MM.1S (cell line): ENCODE results near the gene WDR90.

ENCODE experiments used
- EZH2 ChIP-seq: fragments of 300-600 bp; sonication (generic); optimal IDR thresholded peaks from 2 replicates; pipeline ENCODE3; 2017; ENCODE audit warnings: low read depth, mild to moderate bottlenecking, antibody characterized with exemption, low read length, mixed read lengths
- EZH2phosphoT487 ChIP-seq: fragments of 300-600 bp; sonication (generic); IDR thresholded peaks from 2 replicates; pipeline ENCODE4 v1.6.1; 2018; ENCODE audit warnings: antibody characterized with exemption, low read length
- TF ChIP-seq, protein P1 (sequence below): fragments of 300-600 bp; sonication (generic); IDR thresholded peaks from 2 replicates; pipeline ENCODE4 v1.5.1; 2016; ENCODE audit warnings: antibody characterized with exemption, low read length, mixed read lengths

DNA sequence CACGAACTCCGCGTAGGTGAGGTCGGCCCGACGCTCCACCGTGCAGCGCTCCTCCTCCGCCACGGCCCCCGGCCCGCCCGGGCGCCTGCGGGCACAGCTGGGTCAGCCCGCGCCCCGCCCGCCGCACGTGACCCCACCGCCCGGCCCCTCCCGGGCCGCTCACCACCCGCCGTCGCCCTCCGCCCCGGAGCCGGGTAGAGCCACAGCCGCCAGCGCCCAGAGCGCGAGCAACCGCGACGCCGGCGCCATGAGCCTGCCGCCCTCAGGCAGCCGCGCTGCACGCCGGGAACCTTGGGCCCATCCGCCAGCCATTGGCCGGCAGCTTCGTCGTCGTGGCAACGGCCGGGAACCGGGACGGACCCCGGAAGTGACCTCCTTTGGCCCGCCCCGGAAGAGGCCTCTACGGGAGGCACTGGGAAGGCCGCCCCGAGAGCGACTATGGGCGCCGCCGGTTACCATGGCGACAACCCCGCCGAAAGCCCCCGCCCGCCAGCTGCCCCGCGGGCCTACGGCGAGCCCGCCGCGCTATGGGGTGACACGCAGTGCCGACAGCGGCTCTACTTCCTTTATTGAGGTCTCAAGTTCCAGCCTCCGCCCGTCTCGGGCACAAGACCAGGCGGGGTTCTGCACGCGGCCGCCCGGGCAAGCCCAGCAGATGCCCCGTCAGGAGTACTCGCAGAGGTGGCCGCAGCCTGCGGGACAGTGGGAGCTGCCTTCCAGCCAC lies 35.1 kb downstream of the WDR90 start, which contains the start of gene JMJD8:
- TF ChIP-seq, protein P1, sequence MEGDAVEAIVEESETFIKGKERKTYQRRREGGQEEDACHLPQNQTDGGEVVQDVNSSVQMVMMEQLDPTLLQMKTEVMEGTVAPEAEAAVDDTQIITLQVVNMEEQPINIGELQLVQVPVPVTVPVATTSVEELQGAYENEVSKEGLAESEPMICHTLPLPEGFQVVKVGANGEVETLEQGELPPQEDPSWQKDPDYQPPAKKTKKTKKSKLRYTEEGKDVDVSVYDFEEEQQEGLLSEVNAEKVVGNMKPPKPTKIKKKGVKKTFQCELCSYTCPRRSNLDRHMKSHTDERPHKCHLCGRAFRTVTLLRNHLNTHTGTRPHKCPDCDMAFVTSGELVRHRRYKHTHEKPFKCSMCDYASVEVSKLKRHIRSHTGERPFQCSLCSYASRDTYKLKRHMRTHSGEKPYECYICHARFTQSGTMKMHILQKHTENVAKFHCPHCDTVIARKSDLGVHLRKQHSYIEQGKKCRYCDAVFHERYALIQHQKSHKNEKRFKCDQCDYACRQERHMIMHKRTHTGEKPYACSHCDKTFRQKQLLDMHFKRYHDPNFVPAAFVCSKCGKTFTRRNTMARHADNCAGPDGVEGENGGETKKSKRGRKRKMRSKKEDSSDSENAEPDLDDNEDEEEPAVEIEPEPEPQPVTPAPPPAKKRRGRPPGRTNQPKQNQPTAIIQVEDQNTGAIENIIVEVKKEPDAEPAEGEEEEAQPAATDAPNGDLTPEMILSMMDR = no peak
- TF ChIP-seq EZH2 (no peak), EZH2phosphoT487 (no peak)
